GM13976 (cell line): ENCODE measurements around the gene TNF.
A peak's percentile ranks its signal among the peaks of the same experiment; 100 is the strongest.

Experiments used
- DNase-seq: peaks from one replicate; pipeline ENCODE4 v3.0.0; 2012; ENCODE audit warnings: low spot score
- CTCF ChIP-seq: IDR thresholded peaks from 2 replicates; pipeline ENCODE4 v1.5.1; 2012; ENCODE audit warnings: borderline replicate concordance, mild to moderate bottlenecking; ENCODE audit not compliant: insufficient read depth; ENCODE audit errors: extremely low read depth, missing control alignments, control extremely low read depth
- in situ Hi-C: fragments of 300-500 bp; cut with MboI; formaldehyde crosslinking; loops from one replicate; pipeline ENCODE4 v1.12.0; 2022; ENCODE audit warnings: low sequenced_read_pairs, mixed read lengths, inconsistent platforms; ENCODE audit not compliant: unreplicated experiment

The TNF gene

GRCh38 chr6:31581434-31582229 is 6.3 kb downstream of the TNF start:
- no peak for TF ChIP-seq CTCF
- DNase-seq = no peak
- in situ Hi-C loops = no loop called here

- DNase-seq = no peak
- in situ Hi-C loops = no loop called here
- TF ChIP-seq CTCF = no peak
Measured at GRCh38 chr6:31582230-31582643, 6.9 kb downstream of the TNF start, which contains the start of gene LTB. LTB (minus strand) TSS chr6:31582424; CDS start chr6:31582417, 7 bp downstream.

DNA sequence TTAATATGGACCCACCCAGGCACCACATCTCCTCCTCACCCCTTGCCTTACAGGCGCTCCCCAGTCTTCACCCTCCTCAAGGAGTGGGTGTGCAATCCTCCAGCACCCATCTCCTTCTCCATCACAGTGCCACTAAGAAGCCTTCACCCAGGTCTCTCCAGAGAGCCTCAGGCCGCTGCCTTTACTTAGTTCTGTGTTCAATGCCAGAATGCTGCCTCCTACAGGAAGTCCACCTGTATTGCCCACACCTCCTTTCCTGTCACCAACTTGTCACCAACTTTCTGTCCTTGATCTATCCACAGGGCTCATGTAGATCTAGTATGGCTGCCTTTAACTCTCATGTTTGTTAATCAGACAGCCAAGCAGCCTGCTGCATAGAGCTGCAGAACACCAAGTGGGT is 10.1 kb downstream of the TNF start:
- DNase-seq = no peak
- TF ChIP-seq CTCF = peak; percentile 52
- in situ Hi-C loops = no loop called here

DNA sequence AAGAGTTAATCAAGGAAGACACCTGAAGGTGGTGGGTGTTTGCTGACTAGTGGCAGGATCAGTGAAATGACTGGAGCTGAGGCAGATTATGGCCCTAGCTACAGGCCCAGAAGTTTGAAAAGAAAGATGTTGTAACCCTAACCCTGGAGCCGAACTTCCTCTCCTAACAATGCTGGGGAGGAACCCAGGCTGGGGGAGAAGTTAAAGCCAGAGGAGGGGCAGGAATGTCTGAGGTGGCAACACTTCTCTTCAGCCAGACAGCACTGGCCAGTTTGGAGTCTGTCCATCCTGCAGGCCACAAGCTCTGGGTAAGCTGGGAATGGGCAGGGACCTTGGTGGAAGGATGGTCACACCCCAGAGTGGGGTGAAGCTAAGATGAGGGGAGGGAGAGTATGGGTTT is 10.6 kb downstream of the TNF start, which contains the start of gene LST1:
Gene LST1, plus strand, starts transcription at position 270 of the 400 bp plus-strand sequence. CDS start 1,023 bp downstream, outside the sequence.
- DNase-seq = no peak
- TF ChIP-seq CTCF = no peak
- in situ Hi-C loops = no loop called here

GRCh38 chr6:31586599-31587281 is 11.4 kb downstream of the TNF start:
- DNase-seq = no peak
- no peak for TF ChIP-seq CTCF
- in situ Hi-C loops = no loop called here

DNA sequence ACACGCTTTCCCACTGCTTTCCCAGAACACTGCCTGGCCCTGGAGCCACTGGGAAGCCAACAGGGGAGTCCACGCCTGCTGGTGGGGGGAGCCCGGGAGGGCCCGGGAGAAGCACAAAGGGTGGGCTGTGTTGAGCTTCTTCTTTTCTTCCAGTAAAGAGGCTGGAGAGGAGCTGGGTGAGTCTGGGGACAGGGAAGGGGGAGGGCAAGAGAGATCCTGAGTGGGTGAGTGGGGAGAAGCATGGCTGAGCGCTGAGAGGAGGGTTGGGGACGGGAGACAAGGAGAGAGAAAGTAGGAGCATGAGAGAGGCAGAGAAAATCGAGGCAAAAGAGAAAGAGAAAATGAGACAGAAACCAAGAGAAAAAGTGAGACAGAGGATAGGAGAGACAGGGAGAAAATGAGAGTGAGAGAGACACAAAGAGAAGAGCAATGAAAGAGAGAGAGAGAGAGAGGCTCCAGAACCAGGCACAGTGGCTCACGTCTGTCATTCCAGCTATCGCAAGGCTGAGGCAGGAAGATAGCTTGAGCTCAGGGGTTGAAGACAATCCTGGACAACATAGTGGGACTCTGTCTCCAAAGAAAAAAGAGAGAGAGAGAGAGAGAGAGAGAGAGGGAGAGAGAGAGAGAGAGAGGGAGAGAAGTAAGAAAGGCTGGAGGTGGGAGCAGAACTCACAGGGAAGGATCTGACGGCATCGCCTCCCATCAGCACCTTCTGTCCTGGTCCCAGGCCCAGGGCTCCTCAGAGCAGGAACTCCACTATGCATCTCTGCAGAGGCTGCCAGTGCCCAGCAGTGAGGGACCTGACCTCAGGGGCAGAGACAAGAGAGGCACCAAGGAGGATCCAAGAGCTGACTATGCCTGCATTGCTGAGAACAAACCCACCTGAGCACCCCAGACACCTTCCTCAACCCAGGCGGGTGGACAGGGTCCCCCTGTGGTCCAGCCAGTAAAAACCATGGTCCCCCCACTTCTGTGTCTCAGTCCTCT is 12.7 kb downstream of the TNF start:
- no peak for DNase-seq
- in situ Hi-C loops = no loop called here
- no peak for TF ChIP-seq CTCF
